K562 (cell line): Measurements from ENCODE around the gene CTF1. TPM values are rescaled to one million over a fixed set of nuclear protein-coding genes. Genes with fewer than 3 reads are reported as not detected.

Experiments used
- CBFB ChIP-seq: sonication (generic); formaldehyde crosslinking; IDR thresholded peaks from 2 replicates; pipeline ENCODE4 v1.4.0; 2020; ENCODE audit warnings: mild to moderate bottlenecking, missing genetic modification reagents
- ESRRA ChIP-seq: fragments of 450-650 bp; IDR thresholded peaks from 2 replicates; pipeline ENCODE4 v1.6.1; 2014; ENCODE audit warnings: low read depth, mild to moderate bottlenecking, moderate library complexity, borderline replicate concordance
- MCM3 ChIP-seq: fragments of 450-650 bp; IDR thresholded peaks from 2 replicates; pipeline ENCODE4 v1.6.1; 2016
- MCM5 ChIP-seq: fragments of 450-650 bp; IDR thresholded peaks from 2 replicates; pipeline ENCODE4 v1.6.1; 2016; ENCODE audit warnings: low read depth
- SP2 ChIP-seq: IDR thresholded peaks from 2 replicates; pipeline ENCODE4 v1.6.1; 2011; ENCODE audit warnings: mild to moderate bottlenecking, low read depth, low read length, moderate library complexity; ENCODE audit not compliant: poor library complexity, severe bottlenecking; ENCODE audit errors: extremely low read depth
- SRSF3 ChIP-seq: fragments of 200-400 bp; formaldehyde crosslinking; IDR thresholded peaks from 2 replicates; pipeline ENCODE4 v1.6.1; 2016; ENCODE audit warnings: mild to moderate bottlenecking, low read length, moderate library complexity; ENCODE audit not compliant: insufficient read depth
- ZNF174 ChIP-seq: fragments of 250-450 bp; sonication (Bioruptor Pico); IDR thresholded peaks from 2 replicates; pipeline ENCODE4 v1.4.0; 2020; ENCODE audit warnings: mild to moderate bottlenecking
- ZNF232 ChIP-seq: sonication (generic); formaldehyde crosslinking; IDR thresholded peaks from 2 replicates; pipeline ENCODE4 v1.8.0; 2022; ENCODE audit warnings: mild to moderate bottlenecking, missing genetic modification reagents
- polyA plus RNA-seq, 8 experiments: library from polyadenylated mRNA; depleted of rRNA in 4 of 8; stranded (reverse) in 5 of 8; unstranded in 3 of 8; fragments of >200 nt; fragmentation: Nextera tagmentation in 2 of 8; fragmentation: Illumina TruSeq in 1 of 8; extraction: Ambion mirVana in 2 of 8; extraction: Trizol in 1 of 8; gene quantifications; 2 replicates each; pipeline versions ENCODE4 v1.2.1 to v1.2.3, GENCODE V29; 2011 to 2014; ENCODE audit warnings: inconsistent platforms in 1 of 8, missing spikeins in 1 of 8
- total RNA-seq, 7 experiments: library from RNA; depleted of rRNA in 6 of 7; stranded (reverse); fragments of >200 nt in 6 of 7; fragmentation: Illumina TruSeq in 2 of 7; extraction: Trizol in 2 of 7; gene quantifications; 2 replicates each; pipeline versions ENCODE4 v1.2.1 to v1.2.3, GENCODE V29; 2011 to 2021; ENCODE audit warnings: low replicate concordance in 1 of 7
- TF ChIP-seq, protein P1 (sequence below): fragments of 450-650 bp; IDR thresholded peaks from 2 replicates; pipeline ENCODE4 v1.6.1; 2016; ENCODE audit warnings: low read depth
- TF ChIP-seq, protein P2 (sequence below): IDR thresholded peaks from 3 replicates; pipeline ENCODE4 v1.6.1; 2011; ENCODE audit warnings: borderline replicate concordance, mild to moderate bottlenecking, moderate library complexity; ENCODE audit not compliant: insufficient read length; ENCODE audit errors: extremely low read depth
- TF ChIP-seq, protein P3 (sequence below): fragments of 450-650 bp; IDR thresholded peaks from 2 replicates; pipeline ENCODE4 v1.7.0; 2016; ENCODE audit warnings: borderline replicate concordance
- TF ChIP-seq, protein P4 (sequence below): fragments of 450-650 bp; IDR thresholded peaks from 2 replicates; pipeline ENCODE4 v1.6.1; 2016; ENCODE audit warnings: antibody characterized with exemption

Gene CTF1
- total and polyA plus RNA-seq, 9 of the 15 experiments (the other 6 are each of a cell fraction or from before 2014, with no cell fraction given): 0.24 to 2.5 (median 0.44) TPM

DNA sequence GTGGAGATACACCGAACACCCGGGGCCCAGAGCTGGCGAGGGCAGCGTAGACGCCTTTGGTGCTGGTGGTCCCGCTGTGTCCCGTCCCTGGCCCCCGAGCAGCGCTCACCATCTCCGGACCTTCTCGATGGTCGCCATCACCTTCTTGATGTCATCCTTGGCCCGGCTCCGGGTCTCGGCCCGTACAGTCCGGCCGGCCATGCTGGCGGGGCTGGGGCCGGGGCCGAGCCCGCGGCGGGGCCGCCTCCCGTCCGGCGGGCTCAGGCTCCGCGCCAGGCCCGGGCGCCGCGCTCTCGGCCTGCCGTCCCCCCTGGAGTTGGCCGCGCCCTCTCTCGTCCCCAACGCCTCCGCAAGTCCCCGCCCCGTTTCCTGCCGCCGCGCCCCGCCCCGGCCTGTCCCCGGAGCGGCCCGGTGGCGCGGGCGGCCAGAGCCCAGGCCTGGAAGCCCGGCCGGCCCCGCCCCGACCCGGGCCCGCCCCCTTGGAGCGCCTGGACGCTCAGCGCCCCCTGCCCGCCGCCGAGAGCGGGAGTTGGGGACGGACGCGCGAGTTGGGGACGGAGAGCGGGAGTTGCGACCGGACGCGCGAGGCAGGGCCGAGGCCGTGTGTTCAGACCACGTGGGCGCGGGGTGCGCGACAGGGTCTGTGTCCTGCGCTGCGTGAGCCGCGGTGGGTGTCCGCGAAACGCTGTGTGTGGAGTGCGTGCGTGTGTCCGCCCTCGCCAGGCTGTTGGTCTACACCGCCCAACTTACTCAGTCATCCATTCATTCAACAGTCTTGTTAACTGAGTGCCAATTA is 2.5 kb upstream of the CTF1 start, which contains the start of gene BCL7C (continued):
- TF ChIP-seq, protein P1, sequence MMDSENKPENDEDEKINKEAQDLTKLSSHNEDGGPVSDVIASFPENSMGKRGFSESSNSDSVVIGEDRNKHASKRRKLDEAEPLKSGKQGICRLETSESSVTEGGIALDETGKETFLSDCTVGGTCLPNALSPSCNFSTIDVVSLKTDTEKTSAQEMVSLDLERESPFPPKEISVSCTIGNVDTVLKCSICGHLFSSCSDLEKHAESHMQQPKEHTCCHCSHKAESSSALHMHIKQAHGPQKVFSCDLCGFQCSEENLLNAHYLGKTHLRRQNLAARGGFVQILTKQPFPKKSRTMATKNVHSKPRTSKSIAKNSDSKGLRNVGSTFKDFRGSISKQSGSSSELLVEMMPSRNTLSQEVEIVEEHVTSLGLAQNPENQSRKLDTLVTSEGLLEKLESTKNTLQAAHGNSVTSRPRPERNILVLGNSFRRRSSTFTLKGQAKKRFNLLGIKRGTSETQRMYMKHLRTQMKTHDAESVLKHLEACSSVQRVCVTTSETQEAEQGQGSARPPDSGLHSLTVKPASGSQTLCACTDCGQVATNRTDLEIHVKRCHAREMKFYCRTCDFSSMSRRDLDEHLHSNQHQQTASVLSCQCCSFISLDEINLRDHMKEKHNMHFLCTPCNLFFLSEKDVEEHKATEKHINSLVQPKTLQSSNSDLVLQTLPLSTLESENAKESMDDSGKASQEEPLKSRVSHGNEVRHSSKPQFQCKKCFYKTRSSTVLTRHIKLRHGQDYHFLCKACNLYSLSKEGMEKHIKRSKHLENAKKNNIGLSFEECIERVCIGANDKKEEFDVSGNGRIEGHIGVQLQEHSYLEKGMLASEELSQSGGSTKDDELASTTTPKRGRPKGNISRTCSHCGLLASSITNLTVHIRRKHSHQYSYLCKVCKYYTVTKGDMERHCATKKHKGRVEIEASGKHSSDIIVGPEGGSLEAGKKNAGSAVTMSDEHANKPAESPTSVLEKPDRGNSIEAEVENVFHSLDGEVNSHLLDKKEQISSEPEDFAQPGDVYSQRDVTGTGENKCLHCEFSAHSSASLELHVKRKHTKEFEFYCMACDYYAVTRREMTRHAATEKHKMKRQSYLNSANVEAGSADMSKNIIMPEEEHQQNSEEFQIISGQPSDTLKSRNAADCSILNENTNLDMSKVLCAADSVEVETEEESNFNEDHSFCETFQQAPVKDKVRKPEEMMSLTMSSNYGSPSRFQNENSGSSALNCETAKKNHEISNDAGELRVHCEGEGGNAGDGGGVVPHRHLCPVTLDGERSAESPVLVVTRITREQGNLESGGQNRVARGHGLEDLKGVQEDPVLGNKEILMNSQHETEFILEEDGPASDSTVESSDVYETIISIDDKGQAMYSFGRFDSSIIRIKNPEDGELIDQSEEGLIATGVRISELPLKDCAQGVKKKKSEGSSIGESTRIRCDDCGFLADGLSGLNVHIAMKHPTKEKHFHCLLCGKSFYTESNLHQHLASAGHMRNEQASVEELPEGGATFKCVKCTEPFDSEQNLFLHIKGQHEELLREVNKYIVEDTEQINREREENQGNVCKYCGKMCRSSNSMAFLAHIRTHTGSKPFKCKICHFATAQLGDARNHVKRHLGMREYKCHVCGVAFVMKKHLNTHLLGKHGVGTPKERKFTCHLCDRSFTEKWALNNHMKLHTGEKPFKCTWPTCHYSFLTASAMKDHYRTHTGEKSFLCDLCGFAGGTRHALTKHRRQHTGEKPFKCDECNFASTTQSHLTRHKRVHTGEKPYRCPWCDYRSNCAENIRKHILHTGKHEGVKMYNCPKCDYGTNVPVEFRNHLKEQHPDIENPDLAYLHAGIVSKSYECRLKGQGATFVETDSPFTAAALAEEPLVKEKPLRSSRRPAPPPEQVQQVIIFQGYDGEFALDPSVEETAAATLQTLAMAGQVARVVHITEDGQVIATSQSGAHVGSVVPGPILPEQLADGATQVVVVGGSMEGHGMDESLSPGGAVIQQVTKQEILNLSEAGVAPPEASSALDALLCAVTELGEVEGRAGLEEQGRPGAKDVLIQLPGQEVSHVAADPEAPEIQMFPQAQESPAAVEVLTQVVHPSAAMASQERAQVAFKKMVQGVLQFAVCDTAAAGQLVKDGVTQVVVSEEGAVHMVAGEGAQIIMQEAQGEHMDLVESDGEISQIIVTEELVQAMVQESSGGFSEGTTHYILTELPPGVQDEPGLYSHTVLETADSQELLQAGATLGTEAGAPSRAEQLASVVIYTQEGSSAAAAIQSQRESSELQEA: no peak
- TF ChIP-seq SP2 (no peak), SRSF3 (no peak), CBFB (CRISPR knock-in tag) (peak; percentile 85), MCM3 (no peak), ESRRA (no peak; the same call in 1 of the 2 replicates), MCM5 (no peak), ZNF174 (no peak), ZNF232 (CRISPR knock-in tag) (peak; percentile 90; the same call in 1 of the 2 replicates)
- TF ChIP-seq, protein P2, sequence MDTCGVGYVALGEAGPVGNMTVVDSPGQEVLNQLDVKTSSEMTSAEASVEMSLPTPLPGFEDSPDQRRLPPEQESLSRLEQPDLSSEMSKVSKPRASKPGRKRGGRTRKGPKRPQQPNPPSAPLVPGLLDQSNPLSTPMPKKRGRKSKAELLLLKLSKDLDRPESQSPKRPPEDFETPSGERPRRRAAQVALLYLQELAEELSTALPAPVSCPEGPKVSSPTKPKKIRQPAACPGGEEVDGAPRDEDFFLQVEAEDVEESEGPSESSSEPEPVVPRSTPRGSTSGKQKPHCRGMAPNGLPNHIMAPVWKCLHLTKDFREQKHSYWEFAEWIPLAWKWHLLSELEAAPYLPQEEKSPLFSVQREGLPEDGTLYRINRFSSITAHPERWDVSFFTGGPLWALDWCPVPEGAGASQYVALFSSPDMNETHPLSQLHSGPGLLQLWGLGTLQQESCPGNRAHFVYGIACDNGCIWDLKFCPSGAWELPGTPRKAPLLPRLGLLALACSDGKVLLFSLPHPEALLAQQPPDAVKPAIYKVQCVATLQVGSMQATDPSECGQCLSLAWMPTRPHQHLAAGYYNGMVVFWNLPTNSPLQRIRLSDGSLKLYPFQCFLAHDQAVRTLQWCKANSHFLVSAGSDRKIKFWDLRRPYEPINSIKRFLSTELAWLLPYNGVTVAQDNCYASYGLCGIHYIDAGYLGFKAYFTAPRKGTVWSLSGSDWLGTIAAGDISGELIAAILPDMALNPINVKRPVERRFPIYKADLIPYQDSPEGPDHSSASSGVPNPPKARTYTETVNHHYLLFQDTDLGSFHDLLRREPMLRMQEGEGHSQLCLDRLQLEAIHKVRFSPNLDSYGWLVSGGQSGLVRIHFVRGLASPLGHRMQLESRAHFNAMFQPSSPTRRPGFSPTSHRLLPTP: no peak
- TF ChIP-seq, protein P3, sequence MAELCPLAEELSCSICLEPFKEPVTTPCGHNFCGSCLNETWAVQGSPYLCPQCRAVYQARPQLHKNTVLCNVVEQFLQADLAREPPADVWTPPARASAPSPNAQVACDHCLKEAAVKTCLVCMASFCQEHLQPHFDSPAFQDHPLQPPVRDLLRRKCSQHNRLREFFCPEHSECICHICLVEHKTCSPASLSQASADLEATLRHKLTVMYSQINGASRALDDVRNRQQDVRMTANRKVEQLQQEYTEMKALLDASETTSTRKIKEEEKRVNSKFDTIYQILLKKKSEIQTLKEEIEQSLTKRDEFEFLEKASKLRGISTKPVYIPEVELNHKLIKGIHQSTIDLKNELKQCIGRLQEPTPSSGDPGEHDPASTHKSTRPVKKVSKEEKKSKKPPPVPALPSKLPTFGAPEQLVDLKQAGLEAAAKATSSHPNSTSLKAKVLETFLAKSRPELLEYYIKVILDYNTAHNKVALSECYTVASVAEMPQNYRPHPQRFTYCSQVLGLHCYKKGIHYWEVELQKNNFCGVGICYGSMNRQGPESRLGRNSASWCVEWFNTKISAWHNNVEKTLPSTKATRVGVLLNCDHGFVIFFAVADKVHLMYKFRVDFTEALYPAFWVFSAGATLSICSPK: no peak
- TF ChIP-seq, protein P4, sequence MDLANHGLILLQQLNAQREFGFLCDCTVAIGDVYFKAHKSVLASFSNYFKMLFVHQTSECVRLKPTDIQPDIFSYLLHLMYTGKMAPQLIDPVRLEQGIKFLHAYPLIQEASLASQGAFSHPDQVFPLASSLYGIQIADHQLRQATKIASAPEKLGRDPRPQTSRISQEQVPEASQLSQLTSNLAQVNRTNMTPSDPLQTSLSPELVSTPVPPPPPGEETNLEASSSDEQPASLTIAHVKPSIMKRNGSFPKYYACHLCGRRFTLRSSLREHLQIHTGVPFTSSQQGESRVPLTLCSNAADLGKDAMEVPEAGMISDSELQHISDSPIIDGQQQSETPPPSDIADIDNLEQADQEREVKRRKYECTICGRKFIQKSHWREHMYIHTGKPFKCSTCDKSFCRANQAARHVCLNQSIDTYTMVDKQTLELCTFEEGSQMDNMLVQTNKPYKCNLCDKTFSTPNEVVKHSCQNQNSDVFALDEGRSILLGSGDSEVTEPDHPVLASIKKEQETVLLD: peak; percentile 91
